22Rv1 (cell line): ENCODE results near the gene KCNJ15.

Experiments used
- CTCF ChIP-seq: fragments of 450-650 bp; IDR thresholded peaks from 2 replicates; pipeline ENCODE4 v1.5.1; 2017; ENCODE audit warnings: mild to moderate bottlenecking
- ZFX ChIP-seq: fragments of 450-650 bp; IDR thresholded peaks from 2 replicates; pipeline ENCODE4 v1.6.1; 2017; ENCODE audit warnings: antibody characterized with exemption, borderline replicate concordance

DNA sequence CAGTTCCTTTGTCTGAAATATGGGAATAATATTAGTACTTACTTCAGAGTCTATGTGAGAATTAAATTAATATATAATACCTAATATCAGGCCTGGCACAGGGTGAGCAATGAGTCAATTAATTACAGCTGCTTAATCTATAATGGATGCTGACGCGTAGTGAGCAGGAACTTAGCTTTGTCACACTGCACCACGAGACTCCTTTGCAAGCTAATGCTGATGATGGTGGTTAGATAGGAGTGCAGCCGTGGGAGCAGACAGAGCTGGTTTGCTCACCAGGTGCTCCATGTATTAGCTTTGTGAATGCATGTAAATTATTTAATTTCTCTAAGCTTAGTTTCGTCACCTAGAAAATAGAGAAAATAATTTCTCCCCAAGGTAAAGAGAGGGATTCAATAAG is 35.1 kb downstream of the KCNJ15 start:
- no peak for TF ChIP-seq CTCF
- TF ChIP-seq ZFX = no peak
